ENCODE measurements around the gene ZAP70. TPM values are rescaled to one million over a fixed set of nuclear protein-coding genes. Genes with fewer than 3 reads are reported as not detected.

Gene ZAP70
- not detected in 2 replicates for total RNA-seq

DNA sequence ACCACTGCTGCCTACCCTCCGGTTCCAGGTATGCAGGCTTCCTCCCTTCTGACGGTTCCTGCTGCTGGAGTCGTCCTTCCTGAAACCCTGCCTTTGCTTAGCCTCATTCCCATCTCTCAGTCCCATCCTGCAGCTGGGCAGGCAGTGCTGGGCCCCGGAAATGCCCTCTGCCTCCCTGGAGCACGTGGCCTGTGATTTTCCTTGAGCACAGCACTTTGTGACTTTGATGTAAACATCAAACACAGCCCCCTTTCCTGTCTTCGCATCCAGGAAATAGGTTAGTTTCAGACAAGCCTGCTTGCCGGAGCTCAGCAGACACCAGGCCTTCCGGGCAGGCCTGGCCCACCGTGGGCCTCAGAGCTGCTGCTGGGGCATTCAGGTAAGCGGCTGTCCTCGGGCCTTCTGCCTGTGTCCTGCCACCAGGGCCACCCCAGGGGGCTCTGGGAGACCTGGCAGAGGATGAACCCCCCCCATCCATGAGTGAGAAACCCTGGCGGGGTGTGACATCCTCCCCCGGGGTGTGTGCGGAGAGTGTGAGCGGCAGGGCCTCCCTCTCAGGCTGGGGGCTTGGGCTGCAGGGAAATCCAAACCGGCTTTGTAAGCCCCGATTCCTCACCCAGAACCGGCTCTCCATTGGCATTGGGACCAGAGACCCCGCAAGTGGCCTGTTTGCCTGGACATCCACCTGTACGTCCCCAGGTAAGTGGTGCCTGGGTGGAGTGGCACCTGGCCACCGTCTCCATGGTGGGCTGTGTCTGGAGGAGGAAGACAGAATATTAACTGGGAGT, at the start of gene ZAP70:
Gene ZAP70, plus strand, starts transcription at position 281 of the 788 bp plus-strand sequence. CDS start 10,461 bp downstream, outside the sequence.

DNA sequence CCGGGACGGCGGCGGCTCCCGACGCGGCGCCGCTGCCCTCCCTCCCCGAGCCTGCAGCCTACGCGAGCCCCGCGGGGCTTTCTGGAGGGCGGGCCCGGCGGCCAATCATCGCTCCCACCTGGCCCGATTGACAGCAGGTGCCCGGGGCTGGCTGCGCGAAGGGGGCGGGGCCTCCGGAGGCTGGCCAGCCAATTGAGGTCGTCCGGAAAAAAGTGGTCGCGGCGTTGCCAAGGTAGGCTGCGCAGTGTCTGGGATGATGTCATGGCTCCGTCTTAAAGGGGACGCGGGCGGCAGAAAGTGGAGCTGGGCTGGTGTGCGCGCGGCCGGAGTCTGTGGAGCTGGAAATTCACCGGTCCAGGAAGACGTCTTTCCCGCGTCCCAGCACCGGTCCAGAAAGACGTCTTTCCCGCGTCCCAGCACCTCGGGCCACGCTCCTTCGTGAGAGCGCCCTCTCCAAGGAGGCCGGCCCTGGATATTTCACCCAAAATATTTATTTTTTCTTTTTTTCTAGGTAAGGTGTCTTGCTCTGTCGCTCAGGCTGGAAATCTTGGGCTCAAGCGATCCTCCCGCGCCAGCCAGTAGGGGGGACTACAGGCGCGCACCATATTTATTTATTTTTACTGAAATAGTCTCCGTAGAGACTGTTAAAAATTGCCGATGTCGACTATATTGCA, 49.3 kb upstream of the ZAP70 start, which contains the start of gene ACTR1B:
Gene ACTR1B, minus strand, starts transcription at position 83 of the 674 bp plus-strand sequence. CDS start 154 bp downstream, outside the sequence.

DNA sequence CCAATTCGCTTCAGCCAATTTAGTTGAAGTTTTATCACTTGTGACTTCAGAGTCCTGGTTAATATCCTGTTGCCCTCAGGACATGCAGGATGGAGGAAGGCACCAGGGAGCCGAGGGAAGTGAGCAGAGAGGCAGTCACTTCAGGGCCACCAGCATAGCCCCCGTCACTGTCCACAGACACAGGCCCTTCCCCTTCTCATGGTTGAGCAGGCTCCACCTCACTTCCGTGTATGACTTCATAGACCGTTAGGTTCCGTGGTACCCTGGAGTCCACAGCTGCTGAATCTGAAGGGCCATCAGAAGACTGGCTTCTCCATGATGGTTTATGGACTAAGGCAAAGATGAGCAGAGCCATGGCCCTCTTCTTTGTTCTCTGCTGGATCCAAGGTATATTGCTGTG, 43.9 kb upstream of the ZAP70 start, which contains the start of gene C2orf92:
Gene C2orf92, plus strand, starts transcription at position 266 of the 400 bp plus-strand sequence. Its CDS starts 76 bp downstream, at position 342.

Other genes starting within 250 kb of the ZAP70 start
- 11.6 and 11.8 TPM in 2 replicates for gene ANKRD36B, start 123.7 kb upstream of the ZAP70 start, total RNA-seq
- gene COX5B, start 67.5 kb upstream of the ZAP70 start, total RNA-seq: 299 and 311 TPM in 2 replicates
- 28.9 and 32.5 TPM in 2 replicates for gene ACTR1B, start 49.5 kb upstream of the ZAP70 start, total RNA-seq
- 0.75 and 0.93 TPM in 2 replicates for gene C2orf92, start 43.9 kb upstream of the ZAP70 start, total RNA-seq

Data from cardiac ventricle fibroblast (primary cell).